Measurements from ENCODE around the gene MYO1G.

- TF ChIP-seq ATF2 (CRISPR knock-in tag; IDR thresholded peaks at IDR 0.05) (no peak), XRCC5 (IDR thresholded peaks at IDR 0.05; ENCODE audit: low read depth, low read length) (no peak)
These were observed 2.0 kb downstream of the MYO1G start for GRCh38 chr7:44976746-44977196.
